Renal cortical epithelial cell (primary cell): ENCODE results near the gene NCOA1. TPM values are rescaled to one million over a fixed set of nuclear protein-coding genes. Genes with fewer than 3 reads are reported as not detected.
"Not testable (repeated sequence)": the region's sequence is repeated elsewhere in the genome, so short reads cannot be mapped to it uniquely, and the experiment has no call there.

Experiments used
- DNase-seq: peaks from one replicate; pipeline ENCODE4 v3.0.0-alpha.2; 2011; ENCODE audit warnings: low read depth
- total RNA-seq: library from RNA; depleted of rRNA; stranded (reverse); fragments of >200 nt; gene quantifications from 2 replicates; pipeline ENCODE4 v1.2.3, GENCODE V29; 2014

Gene NCOA1
- total RNA-seq, 1 donor from 2014 or later = 22.3 TPM

DNA sequence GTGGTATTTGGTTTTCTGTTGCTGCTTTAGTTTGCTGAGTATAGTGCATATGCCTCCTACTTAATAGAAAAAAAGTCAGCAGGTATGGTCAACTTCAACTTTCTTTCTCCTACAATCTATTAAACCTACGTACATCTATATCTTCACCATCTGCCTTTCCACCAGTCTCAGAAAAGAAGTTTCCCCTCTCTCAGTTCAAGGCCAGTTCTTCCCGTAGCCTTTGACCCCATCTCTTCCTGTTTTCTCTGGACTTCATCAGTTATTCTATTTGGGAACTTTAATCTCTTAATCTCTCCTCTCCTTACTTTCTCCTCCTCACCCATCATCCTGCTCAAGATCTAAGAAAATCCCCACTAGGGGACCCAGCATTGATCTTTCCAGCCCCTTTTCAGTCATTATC is 296.5 kb downstream of the NCOA1 start:
- no peak for DNase-seq

DNA sequence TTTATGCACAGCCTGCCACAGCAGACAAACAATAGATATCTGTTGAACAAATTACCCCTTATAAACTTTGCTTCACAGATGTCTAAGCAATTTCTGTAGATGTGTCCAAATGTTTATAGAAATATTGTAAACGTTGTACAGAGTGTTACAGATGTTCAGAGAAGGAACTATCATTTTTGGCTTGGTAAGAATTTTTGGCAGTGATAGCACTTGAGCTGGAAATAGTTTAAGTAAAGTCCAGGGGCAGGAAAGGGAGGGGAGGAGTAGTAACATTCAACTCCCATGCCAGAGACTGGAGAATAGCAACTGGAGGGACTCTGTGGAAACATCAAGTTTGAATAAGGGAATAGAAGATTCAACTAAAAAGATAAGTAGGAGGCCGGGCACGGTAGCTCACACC is 297.8 kb downstream of the NCOA1 start:
- no peak for DNase-seq

DNA sequence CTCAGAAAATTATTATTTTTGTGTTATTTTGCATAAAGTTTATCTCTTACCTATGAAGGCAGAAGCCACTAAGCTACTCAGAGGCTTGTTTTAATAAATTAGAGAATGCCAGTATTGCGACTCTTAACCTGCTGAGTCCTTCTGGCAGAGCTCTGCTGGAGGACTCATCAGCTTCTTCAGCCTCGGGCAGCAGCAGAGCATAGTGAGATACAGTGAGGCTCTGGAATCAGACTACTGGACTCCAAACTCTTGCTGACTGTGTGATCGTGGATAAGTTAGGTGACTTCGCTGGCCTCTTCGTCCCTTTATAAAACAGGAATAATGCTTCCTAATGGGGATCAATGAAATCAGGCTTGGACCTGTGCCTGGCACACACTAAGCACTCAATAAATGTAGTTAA is 300.4 kb downstream of the NCOA1 start:
- DNase-seq = no peak

DNA sequence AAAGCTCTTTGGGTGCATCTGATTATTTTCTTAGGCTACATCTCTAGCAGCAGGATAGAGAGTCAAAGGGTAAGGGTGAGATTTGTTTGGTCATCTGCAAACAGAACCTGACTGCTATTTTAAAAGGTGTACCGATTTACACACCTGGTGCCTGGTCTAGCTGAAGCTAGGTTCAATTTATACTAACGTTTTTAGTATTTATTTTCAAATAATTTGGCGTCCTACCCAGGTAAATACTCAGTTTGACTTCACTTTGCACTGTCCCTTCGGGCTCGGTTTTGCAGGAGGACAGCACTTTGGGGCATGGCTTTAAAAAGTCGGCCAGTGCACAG is 301.5 kb downstream of the NCOA1 start:
- no peak for DNase-seq

DNA sequence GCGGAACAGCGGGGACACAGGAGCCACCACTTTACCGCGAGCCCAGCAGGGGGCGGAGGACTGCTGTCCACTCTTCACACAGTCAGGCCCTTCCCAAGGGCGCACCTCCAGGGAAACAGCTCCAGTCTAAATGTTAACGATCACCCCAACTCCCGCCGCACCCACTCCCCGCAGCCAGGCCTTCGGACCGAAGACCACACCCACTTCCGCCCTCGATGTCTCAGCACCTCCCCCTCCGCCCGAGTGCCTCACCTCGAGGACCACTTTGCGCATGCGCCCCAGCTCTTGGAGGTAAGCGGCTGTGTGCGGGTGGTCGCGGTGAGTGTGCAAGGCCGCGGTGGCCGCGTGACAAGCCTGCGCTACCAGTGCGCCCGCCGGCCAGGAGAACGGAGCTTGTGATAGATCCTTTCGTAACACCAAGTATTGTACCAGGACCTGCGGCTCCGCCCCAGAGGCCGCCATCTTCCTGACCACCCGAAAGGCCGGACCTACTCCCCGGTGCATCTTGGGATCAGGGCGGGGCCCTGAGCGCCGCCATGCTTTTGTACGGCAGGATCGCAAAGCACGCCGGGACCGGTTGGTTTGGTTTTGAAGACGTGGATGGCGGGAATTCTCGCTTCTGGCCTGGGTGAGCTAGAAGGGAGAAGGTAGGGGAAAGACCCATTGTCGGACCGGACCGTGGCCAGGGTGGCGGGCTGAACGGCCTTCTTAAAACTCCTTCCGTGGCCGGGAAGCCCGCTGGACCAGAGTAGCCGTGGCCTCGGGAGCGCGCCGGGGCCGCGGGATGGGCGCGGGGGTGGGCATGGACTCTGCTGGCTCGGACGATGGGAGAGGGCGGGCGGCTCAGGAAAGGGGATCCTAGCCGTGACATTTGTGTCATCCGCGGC is 302.1 kb downstream of the NCOA1 start, which contains the start of the genes CENPO and PTRHD1:
Gene CENPO (plus strand): TSS at position 552 of the 887 bp plus-strand sequence. CDS start 495 bp downstream, outside the sequence.
Gene PTRHD1 (minus strand): TSS at position 518 of the 887 bp plus-strand sequence. CDS start 14 bp downstream, at position 504.
- peak; percentile 92 for DNase-seq

DNA sequence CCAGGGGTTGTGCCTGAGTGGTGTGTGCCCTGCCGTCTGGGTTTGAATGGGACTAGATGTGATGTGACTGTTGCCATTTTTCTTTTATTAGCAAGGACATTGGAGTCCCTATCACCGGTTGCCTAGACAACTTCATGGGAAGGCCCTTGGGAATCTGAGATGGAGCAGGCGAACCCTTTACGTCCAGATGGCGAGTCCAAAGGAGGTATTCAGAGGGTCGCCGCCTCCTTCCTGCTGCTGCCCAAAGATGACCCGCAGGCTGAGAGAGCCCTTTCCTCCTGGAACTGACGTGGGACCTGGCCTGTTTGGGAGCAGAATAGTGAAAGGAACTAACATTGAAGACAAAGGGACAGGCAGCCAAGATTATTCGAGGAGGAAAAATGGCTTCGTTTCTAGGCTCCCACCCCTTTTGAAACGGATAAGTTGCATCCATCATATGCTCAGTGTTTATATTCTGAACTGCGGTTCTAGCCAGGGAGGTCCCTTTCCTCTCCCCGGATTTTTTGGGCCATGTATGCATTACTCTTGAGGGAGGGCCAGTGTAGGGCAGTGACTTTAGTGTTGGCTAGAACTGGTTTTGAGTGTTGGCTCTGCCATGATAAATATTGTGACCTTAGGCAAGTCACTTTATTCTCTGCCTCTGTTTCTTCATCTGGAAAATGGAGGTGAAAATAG is 302.8 kb downstream of the NCOA1 start:
- peak; percentile 22 for DNase-seq

DNA sequence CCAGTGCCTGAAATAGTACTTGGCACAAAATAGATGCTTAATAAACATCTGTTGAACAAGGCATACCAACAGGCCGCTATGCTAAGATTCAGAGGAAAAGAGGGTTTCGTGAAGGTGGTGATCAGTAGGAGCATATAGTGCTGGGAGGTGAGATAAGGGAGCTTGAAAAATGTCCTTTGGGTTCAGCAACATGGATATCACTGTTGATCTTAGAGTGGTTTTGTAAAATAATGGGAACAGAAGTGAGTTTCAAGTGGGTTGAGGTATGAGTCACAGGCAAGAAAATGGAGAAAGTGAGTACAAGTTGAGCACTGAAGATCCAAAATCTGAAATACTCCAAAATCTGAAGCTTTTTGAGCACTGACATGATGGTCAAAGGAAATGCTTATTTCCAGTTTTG is 306.6 kb downstream of the NCOA1 start:
- no peak for DNase-seq

DNA sequence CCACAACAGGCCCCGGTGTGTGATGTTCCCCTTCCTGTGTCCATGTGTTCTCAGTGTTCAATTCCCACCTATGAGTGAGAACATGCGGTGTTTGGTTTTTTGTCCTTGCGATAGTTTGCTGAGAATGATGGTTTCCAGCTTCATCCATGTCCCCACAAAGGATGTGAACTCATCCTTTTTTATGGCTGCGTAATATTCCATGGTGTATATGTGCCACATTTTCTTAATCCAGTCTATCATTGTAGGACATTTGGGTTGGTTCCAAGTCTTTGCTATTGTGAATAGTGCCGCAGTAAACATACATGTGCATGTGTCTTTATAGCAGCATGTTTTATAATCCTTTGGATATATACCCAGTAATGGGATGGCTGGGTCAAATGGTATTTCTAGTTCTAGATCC is 309.4 kb downstream of the NCOA1 start:
- DNase-seq = not testable (repeated sequence)

DNA sequence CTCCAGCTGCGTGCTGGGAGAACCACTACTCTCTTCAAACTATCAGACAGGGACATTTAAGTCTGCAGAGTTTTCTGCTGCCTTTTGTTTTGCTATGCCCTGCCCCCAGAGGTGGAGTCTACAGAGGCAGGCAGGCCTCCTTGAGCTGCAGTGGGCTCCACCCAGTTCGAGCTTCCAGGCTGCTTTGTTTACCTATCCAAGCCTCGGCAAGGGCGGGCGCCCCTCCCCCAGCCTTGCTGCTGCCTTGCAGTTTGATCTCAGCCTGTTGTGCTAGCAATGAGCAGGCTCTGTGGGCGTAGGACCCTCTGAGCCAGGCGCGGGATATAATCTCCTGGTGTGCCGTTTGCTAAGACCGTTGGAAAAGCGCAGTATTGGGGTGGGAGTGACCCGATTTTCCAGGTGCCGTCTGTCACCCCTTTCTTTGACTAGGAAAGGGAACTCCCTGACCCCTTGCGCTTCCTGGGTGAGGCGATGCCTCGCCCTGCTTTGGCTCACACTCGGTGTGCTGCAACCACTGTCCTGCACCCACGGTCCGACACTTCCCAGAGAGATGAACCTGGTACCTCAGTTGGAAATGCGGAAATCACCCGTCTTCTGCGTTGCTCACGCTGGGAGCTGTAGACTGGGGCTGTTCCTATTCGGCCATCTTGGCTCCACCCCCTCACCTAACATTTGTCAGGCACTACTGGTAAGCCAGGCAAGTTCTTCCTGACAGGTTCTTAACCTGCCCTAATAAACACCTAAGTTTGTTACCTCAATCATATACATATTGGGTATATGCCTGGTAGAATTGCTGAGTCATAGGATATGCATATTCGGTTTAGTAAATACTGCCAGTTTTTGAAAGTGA is 315.0 kb downstream of the NCOA1 start:
- not testable (repeated sequence) for DNase-seq

DNA sequence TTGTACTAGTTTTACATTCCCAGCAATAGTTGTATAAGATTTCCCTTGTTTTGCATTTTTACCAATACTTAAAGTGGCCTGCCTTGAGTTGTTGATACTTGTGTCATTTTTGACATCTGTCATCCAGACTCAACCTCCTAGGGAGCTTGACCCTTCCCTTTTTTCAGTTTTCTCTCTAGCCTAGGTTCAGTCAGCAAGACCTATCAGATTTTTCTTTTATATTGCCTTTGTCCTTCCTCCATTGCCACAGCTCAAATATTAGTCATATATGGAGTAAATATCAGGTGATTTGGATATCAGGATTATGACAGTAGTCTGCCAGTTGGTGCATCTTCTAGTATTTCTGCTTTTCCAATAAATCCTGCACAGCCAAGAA is 315.6 kb downstream of the NCOA1 start:
- DNase-seq = no peak

DNA sequence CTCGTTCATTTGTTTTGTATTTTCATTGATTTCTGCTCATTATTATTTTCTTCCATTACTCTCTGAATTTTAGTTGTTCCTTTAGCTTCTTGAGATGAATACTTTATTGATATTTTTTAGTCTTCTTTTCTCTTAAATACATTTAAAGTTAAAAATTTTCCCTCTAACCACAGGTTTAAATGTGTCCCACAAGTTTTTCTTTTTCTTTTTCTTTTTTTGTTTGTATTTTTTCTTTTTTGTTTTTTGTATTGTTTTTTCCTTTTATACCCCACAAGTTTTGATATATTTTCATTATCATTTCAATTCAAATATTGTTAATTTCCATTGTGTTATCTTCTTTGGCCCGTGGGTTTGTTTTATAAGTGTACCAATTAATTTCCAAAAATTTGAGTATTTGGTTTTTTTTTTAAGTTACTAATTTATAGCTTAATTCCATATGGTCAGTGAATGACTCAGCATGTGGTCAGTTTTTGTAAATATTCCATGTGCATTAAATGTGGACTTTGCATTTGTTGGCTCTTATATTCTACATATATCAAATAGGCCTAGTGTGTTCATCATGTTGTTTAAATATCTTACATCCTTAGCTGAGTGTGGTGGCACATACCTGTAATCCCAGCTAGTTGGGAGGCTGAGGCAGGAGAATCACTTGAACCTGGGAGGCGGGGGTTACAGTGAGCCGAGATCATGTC is 318.4 kb downstream of the NCOA1 start:
- DNase-seq = no peak

DNA sequence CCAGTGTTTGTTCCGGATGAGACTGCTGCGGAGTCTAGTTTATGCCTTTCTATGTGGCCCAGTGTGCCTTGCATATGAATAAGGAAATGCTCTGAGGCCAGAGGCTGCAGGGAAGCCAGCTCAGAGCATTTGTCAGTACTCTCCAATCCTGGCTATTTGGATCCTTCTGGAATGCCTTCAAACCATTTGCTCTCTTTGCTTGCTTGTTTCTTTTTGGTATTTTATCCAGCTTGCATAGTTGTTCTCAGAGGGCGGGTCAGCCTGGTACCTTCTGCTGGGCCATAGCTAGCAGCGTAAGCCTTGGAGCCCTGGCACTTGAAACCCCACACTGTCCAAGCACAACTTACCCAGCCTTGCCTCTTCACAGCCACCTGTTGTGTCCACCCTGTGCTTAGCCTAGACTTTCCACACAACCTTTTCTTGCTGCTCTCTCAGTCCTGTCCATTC is 322.7 kb downstream of the NCOA1 start:
- no peak for DNase-seq

DNA sequence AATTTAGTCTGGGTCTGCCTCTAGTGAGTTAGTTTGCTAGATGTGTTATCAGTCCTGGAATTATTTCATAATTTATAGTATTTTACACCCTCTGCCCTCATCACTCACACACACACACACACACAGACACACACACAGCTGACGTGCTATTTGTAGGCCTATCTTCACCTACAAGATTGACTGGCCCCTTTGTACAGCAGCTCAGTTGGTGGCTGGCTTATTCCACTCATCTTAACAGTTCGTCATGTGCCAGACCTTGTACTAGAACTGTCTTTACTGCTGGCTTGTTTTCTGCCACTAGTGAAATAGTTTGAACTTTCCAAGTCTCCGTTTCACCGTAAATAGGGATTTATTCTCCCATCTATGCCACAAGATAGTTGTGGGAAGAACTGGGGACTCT is 323.5 kb downstream of the NCOA1 start:
- DNase-seq = no peak

DNA sequence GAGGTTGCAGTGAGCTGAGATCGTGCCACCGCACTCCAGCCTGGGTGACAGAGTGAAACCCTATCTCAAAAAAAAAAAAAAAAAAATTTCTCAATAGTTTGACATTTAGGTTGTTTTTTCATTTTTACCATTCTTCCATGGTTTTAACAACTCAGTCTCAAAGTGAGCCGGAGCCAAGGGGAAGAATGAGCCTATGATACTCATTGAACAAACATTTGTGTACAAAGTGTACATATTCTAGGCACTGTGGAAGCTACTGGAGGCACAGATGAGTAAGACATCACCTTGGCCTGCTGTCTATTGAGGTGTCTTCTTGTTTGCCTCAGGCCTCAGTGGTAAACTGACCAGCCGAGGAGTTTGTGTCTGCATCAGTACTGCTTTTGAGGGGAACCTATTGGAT is 324.1 kb downstream of the NCOA1 start:
- DNase-seq = no peak

DNA sequence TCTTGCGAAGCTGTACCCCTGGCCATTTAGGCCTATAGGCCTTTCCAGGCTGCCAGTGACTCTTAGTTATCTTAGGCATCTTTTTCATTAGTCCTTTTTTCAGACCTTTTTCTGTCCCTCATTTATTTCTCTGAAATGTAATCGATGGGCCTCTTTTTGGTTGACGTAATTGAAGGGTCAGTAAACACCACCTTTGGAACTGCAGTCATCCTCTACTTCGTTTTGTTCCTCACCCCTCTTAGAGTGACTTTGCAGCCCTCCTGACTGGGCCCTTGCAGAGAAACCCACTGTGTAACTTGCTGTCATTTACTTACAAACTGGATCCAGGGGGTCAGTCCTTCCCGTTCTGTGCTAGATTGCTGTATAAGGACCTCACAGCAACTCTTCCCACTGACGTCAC is 325.4 kb downstream of the NCOA1 start:
- no peak for DNase-seq

DNA sequence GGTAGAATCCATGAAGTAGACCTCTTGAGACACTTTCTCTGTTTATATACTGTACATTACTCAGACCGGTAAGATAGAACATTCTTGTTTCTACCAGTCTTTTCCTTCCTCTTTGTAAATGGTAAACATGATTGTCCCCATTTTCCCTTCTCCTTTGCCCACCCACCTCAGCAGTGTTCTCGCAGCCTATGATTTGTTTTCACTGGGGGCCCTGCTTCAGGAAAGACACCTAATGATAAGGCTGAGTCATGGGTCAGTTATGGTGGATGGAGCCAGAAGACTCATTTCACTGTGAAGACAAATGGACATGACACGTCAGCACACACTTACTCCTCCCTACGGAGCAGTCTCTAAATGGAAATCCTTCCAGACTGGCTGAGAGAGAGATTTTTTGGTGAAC is 325.8 kb downstream of the NCOA1 start:
- no peak for DNase-seq

DNA sequence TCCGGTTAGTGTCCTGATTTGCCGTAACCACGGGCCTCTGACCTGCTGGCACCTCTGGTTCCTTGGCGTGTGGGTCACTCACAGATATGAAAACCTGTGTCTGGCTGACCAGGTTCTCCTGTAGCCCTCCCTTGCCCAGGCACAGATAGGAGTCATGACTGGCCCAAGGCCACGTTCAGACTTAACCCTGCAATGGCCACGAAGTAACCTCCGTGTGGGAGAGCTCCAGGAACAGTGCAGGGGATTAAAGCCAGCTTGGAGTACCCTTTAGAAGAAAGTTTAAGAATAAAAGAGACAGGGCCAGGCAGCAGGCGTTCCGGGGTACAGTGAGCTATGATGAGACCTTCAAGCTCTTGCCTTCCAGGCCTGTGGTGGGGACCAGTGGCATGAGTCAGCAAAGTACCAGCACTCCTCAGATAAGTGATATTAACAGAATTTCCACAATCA is 327.7 kb downstream of the NCOA1 start:
- DNase-seq = no peak

DNA sequence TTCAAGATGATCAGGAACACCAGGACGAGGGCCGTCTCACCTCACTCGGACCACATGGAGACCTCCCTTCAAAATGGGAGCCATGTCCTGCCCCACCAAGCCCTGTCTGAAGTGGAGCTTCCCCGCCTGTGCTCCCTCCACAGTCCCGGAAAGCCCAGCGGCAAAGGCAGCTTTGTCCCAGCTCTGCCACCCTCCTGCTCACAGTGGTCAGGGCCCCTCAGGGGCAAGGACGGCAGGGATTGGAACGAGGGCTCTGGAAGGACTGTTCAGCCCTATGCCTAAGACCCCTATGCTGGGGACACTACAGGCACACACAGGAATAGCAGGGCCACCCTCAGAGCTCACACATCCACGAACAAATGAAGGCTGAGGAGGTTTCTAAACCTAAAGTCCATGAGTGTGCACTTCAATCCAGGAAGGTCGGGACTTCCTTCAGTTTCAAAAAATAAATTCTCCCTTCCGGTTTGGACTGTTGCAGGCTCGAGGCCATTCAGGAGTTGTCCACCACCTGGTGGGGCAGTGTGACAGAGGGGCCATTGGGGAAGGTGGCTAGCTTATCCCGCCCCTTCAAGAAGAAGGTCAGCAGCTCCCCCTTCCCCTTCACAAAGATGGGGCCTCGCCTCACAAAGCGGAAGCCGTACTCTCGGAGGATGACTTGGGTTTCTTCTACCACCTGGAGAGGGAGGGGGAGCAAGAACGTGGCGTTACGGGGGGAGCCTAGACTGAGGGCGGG is 328.6 kb downstream of the NCOA1 start:
- no peak for DNase-seq

DNA sequence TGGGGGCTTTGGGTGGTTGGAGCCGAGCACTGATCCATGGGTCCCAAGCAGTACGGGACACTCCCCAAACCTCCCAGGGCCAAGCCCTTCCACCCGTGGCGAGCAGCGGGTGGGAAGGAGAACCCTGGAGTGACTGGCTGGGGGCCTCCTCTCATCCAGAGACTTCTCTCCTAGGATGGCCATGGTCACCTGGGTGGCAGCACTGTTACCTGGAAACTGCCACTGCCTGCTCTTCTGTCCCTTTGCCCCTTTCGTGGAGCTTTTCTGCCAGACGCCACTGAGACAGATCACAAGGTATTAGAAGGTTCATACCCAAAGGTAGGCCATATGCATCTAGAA is 329.1 kb downstream of the NCOA1 start:
- no peak for DNase-seq
